ENCODE data around the gene PTF1A. TPM values are rescaled to one million over a fixed set of nuclear protein-coding genes. Genes with fewer than 3 reads are reported as not detected.

PTF1A gene, protein sequence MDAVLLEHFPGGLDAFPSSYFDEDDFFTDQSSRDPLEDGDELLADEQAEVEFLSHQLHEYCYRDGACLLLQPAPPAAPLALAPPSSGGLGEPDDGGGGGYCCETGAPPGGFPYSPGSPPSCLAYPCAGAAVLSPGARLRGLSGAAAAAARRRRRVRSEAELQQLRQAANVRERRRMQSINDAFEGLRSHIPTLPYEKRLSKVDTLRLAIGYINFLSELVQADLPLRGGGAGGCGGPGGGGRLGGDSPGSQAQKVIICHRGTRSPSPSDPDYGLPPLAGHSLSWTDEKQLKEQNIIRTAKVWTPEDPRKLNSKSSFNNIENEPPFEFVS
- total RNA-seq (2021) (0.11 TPM in 1 of 3 replicates, not detected in the others), Bru-seq, nascent RNA (percentile 19 among the genes with signal in this experiment)
- long read RNA-seq, experiment 1, partial matches to known transcripts, result 0 of 1 reads
- long read RNA-seq, experiment 1, other reads (novel, unspliced or antisense), result 0 of 1 reads
- long read RNA-seq, experiment 2, result 0 reads
- long read RNA-seq, experiment 3, result 0 reads

DNA sequence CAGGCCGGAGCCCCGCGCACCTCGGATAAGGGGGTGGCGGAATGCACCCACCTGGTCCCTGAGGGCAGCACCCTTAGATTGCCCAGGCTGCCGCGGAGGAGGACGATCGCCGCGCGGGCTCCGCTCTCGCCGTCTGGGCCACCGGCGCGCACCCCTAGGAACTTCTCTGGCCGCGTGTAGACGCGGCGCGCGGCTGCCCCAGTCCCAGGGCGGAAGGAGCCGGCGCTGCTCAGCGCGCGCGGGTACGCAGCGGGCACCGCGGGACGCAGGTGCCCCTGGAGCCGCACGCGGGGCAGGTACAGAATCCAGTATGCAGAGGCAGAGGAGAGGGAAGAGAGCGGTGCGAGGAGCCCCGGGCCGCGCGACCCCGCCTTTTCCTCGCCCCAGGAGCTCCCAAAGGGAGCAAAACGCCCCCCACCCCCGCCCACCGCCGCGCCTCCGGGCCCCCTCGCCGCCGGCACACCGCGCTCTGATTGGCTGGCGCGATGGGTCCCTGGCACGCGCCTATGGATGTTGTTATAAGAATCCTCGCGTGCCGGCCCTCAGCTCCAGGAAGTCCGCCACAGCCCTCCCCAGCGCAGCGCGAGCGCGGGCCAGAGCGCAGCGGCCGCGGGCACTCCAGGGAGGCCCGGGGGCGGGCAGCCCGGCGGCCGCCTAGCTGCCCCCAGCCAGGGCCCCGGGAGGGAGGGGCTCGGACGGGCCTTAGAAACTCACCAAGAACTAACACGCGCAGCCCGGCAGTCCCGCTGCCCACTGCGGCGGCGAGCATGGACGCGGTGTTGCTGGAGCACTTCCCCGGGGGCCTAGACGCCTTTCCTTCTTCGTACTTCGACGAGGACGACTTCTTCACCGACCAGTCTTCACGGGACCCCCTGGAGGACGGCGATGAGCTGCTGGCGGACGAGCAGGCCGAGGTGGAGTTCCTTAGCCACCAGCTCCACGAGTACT, at the start of gene PTF1A:
Gene PTF1A, plus strand, starts transcription at position 549 of the 948 bp plus-strand sequence. Its CDS starts 219 bp downstream, at position 768.
- TF ChIP-seq NFE2L1 (CRISPR knock-in tag; IDR thresholded peaks at IDR 0.05), result no peak
- no peak for TF ChIP-seq ZBTB21 (CRISPR knock-in tag; IDR thresholded peaks at IDR 0.05; ENCODE audit: borderline replicate concordance)
- TF ChIP-seq, protein P1, sequence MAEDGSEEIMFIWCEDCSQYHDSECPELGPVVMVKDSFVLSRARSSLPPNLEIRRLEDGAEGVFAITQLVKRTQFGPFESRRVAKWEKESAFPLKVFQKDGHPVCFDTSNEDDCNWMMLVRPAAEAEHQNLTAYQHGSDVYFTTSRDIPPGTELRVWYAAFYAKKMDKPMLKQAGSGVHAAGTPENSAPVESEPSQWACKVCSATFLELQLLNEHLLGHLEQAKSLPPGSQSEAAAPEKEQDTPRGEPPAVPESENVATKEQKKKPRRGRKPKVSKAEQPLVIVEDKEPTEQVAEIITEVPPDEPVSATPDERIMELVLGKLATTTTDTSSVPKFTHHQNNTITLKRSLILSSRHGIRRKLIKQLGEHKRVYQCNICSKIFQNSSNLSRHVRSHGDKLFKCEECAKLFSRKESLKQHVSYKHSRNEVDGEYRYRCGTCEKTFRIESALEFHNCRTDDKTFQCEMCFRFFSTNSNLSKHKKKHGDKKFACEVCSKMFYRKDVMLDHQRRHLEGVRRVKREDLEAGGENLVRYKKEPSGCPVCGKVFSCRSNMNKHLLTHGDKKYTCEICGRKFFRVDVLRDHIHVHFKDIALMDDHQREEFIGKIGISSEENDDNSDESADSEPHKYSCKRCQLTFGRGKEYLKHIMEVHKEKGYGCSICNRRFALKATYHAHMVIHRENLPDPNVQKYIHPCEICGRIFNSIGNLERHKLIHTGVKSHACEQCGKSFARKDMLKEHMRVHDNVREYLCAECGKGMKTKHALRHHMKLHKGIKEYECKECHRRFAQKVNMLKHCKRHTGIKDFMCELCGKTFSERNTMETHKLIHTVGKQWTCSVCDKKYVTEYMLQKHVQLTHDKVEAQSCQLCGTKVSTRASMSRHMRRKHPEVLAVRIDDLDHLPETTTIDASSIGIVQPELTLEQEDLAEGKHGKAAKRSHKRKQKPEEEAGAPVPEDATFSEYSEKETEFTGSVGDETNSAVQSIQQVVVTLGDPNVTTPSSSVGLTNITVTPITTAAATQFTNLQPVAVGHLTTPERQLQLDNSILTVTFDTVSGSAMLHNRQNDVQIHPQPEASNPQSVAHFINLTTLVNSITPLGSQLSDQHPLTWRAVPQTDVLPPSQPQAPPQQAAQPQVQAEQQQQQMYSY (CRISPR knock-in tag; IDR thresholded peaks at IDR 0.05), result no peak
- TF ChIP-seq SMAD3 (CRISPR knock-in tag; IDR thresholded peaks at IDR 0.05; ENCODE audit: borderline replicate concordance), result no peak
- CTCF ChIA-PET, result interaction anchor here (0.5 to 2.2 kb wide), 8 partner anchors 10 to 459 kb away, joined by 3 to 21 read pairs (median 4); no protein-coding TSS in a partner anchor
- POLR2A ChIA-PET, result no interaction called here
- Mint-ChIP-seq H3K36me3 (no peaks in the 10 kb centered on the region), H3K4me1 (peaks cover 38% of the 10 kb centered on the region), H3K27me3 (ENCODE audit: low read depth) (peaks cover 98% of the 10 kb centered on the region), H3K27ac (no peak within 1 kb of the TSS), H3K9me3 (no peaks in the 10 kb centered on the region), H3K4me3 (peak within 1 kb of the TSS; percentile 69)
- DNase-seq (ENCODE audit: low spot score) (peak; percentile 46), ATAC-seq (peak; percentile 9)

DNA sequence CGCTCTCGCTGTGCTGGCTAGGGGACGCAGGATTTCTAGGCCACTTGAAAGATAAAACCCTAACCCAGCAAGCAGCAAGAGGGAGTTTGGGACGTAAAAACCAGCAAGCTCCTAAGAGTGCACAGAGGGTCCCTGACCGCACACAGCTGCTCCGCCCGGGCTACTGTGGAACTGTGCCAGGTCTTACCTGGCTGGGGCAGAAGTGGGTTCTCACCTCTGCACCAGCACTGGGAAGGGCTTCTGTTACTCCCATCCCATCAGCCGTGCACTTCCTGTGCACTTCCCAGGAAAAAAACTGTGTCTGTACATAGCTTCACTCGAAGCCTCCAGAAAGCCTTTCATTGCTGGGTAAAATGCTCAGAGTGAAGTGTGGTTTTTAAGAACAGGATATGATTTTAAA, 45.9 kb upstream of the PTF1A start:
- DNase-seq (ENCODE audit: low spot score), result no peak
- Mint-ChIP-seq H3K27ac (no peak overlapping the region), H3K36me3 (no peaks in the 10 kb centered on the region), H3K4me1 (no peaks in the 10 kb centered on the region), H3K27me3 (ENCODE audit: low read depth) (no peaks in the 10 kb centered on the region), H3K4me3 (no peak overlapping the region), H3K9me3 (no peaks in the 10 kb centered on the region)
- peak; percentile 28; the same call in 1 of the 2 replicates for ATAC-seq
- CTCF ChIA-PET, result interaction anchor here (2.0 kb wide), 1 partner anchor 11 kb away, joined by 10 read pairs; no protein-coding TSS in a partner anchor
- POLR2A ChIA-PET, result no interaction called here
- TF ChIP-seq GTF2I (CRISPR knock-in tag; conservative IDR thresholded peaks at IDR 0.05) (no peak), ZNF317 (CRISPR knock-in tag; IDR thresholded peaks at IDR 0.05; ENCODE audit: borderline replicate concordance, low read depth) (no peak), ZNF232 (CRISPR knock-in tag; IDR thresholded peaks at IDR 0.05) (no peak), NR2C2 (CRISPR knock-in tag; IDR thresholded peaks at IDR 0.05) (no peak), CREB1 (CRISPR knock-in tag; IDR thresholded peaks at IDR 0.05) (no peak), ZNF396 (CRISPR knock-in tag; IDR thresholded peaks at IDR 0.05; ENCODE audit: borderline replicate concordance) (no peak), CBFB (CRISPR knock-in tag; IDR thresholded peaks at IDR 0.05; ENCODE audit: low read depth) (no peak), RORB (CRISPR knock-in tag; IDR thresholded peaks at IDR 0.05) (no peak), SMAD3 (CRISPR knock-in tag; IDR thresholded peaks at IDR 0.05; ENCODE audit: borderline replicate concordance) (no peak), ELF4 (CRISPR knock-in tag; IDR thresholded peaks at IDR 0.05; ENCODE audit: low read depth) (no peak)
- TF ChIP-seq, protein P2, sequence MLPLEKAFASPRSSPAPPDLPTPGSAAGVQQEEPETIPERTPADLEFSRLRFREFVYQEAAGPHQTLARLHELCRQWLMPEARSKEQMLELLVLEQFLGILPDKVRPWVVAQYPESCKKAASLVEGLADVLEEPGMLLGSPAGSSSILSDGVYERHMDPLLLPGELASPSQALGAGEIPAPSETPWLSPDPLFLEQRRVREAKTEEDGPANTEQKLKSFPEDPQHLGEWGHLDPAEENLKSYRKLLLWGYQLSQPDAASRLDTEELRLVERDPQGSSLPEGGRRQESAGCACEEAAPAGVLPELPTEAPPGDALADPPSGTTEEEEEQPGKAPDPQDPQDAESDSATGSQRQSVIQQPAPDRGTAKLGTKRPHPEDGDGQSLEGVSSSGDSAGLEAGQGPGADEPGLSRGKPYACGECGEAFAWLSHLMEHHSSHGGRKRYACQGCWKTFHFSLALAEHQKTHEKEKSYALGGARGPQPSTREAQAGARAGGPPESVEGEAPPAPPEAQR (CRISPR knock-in tag; IDR thresholded peaks at IDR 0.05), result no peak
- TF ChIP-seq, protein P3, sequence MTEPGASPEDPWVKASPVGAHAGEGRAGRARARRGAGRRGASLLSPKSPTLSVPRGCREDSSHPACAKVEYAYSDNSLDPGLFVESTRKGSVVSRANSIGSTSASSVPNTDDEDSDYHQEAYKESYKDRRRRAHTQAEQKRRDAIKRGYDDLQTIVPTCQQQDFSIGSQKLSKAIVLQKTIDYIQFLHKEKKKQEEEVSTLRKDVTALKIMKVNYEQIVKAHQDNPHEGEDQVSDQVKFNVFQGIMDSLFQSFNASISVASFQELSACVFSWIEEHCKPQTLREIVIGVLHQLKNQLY (CRISPR knock-in tag; IDR thresholded peaks at IDR 0.05), result no peak
- TF ChIP-seq, protein P4, sequence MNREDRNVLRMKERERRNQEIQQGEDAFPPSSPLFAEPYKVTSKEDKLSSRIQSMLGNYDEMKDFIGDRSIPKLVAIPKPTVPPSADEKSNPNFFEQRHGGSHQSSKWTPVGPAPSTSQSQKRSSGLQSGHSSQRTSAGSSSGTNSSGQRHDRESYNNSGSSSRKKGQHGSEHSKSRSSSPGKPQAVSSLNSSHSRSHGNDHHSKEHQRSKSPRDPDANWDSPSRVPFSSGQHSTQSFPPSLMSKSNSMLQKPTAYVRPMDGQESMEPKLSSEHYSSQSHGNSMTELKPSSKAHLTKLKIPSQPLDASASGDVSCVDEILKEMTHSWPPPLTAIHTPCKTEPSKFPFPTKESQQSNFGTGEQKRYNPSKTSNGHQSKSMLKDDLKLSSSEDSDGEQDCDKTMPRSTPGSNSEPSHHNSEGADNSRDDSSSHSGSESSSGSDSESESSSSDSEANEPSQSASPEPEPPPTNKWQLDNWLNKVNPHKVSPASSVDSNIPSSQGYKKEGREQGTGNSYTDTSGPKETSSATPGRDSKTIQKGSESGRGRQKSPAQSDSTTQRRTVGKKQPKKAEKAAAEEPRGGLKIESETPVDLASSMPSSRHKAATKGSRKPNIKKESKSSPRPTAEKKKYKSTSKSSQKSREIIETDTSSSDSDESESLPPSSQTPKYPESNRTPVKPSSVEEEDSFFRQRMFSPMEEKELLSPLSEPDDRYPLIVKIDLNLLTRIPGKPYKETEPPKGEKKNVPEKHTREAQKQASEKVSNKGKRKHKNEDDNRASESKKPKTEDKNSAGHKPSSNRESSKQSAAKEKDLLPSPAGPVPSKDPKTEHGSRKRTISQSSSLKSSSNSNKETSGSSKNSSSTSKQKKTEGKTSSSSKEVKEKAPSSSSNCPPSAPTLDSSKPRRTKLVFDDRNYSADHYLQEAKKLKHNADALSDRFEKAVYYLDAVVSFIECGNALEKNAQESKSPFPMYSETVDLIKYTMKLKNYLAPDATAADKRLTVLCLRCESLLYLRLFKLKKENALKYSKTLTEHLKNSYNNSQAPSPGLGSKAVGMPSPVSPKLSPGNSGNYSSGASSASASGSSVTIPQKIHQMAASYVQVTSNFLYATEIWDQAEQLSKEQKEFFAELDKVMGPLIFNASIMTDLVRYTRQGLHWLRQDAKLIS (CRISPR knock-in tag; IDR thresholded peaks at IDR 0.05; ENCODE audit: borderline replicate concordance), result no peak
- TF ChIP-seq, protein P5, sequence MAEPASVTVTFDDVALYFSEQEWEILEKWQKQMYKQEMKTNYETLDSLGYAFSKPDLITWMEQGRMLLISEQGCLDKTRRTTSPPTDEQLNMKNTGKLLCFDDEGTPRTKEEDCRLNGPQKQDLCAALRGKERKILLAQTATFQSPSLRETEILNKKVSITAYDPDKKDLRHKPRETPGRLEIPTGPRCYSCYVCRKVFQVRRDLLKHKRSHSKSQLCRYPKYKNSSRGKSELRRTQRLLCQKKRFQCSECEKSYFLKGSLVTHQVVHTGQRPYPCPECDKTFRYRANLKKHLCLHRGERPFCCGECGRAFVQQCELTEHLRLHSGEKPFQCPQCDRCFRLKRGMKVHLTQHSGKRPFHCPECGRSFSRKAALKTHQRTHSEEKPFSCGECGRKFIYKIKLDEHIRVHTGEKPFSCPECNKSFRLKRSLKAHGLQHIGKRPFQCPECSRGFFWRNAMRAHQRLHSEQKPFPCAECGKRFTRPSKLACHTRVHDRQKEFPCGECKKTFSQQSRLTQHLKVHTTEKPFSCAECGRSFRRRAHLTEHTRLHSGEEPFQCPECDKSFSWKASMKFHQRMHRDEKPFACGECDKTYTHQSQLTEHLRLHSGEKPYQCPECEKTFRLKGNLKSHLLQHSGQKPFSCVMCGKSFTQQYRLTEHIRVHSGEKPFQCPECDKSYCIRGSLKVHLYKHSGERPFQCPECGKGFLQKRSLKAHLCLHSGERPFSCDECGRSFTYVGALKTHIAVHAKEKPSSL (CRISPR knock-in tag; conservative IDR thresholded peaks at IDR 0.05), result no peak

Measured in WTC11 (cell line).